Peyer's patch (tissue), 4 donors: ENCODE data around the gene CNTN5.

Experiments used
- CTCF ChIP-seq, 6 experiments: fragments of 450-650 bp in 4 of 6; fragments of 200-600 bp in 2 of 6; sonication (generic) in 1 of 6; IDR thresholded peaks; one replicate each; pipeline ENCODE4 v1.5.1; 2017 to 2019; ENCODE audit warnings: antibody characterized with exemption in 6 of 6, mild to moderate bottlenecking in 3 of 6, moderate library complexity in 1 of 6
- POLR2A ChIP-seq, 2 donors: fragments of 450-650 bp; IDR thresholded peaks; one replicate each; pipeline ENCODE4 v1.5.1; 2017; ENCODE audit warnings: antibody characterized with exemption in 2 of 2, mild to moderate bottlenecking in 2 of 2, moderate library complexity in 2 of 2

GRCh38 chr11:99277281-99277680 is 256.5 kb downstream of the CNTN5 start:
- TF ChIP-seq POLR2A (IDR thresholded peaks at IDR 0.05) (no peak), CTCF (IDR thresholded peaks at IDR 0.05) (no peak)
